Common myeloid progenitor, CD34-positive (primary cell): ENCODE measurements around the gene PLS3.

Experiments
- CTCF ChIA-PET: fragments of 350-600 bp; sonication (Branson Sonifier 250); formaldehyde crosslinking; loops from one replicate; lab custom pipeline; 2021; ENCODE audit warnings: antibody characterized with exemption; lab: Charles Lee
- POLR2A ChIA-PET: fragments of 350-600 bp; sonication (Branson Sonifier 250); formaldehyde crosslinking; loops from one replicate; lab custom pipeline; 2021; ENCODE audit warnings: antibody characterized with exemption; lab: Charles Lee
- DNase-seq, 3 donors: peaks; one replicate each; pipeline versions ENCODE4 v3.0.0 to v3.0.0-alpha.2; 2013
- H3K27ac ChIP-seq, 2 experiments: 1 replicate in 1 of 2; 2 replicates in 1 of 2; pipeline ENCODE4 v1.7.0; 2013; ENCODE audit warnings: inconsistent platforms in 2 of 2, low read length in 2 of 2, mild to moderate bottlenecking in 2 of 2, low read depth in 1 of 2, moderate library complexity in 1 of 2; ENCODE audit not compliant: severe bottlenecking in 2 of 2, insufficient read depth in 1 of 2, poor library complexity in 1 of 2
- H3K27me3 ChIP-seq, 5 experiments: replicated peaks in 2 of 5; 1 replicate in 3 of 5; 2 replicates in 2 of 5; pipeline versions ENCODE4 v1.6.1 to v1.7.0; 2013; ENCODE audit warnings: low read length in 4 of 5, mild to moderate bottlenecking in 2 of 5, moderate library complexity in 2 of 5, inconsistent platforms in 1 of 5; ENCODE audit not compliant: insufficient read depth in 5 of 5, control insufficient read depth in 4 of 5
- H3K36me3 ChIP-seq, 4 experiments: 1 replicate in 2 of 4; 2 replicates in 2 of 4; pipeline versions ENCODE4 v1.6.1 to v1.7.0; 2013; ENCODE audit warnings: low read length in 3 of 4, control low read depth in 1 of 4, mild to moderate bottlenecking in 1 of 4; ENCODE audit not compliant: control insufficient read depth in 4 of 4, insufficient read depth in 4 of 4
- H3K4me1 ChIP-seq, 4 experiments: 1 replicate in 3 of 4; 2 replicates in 1 of 4; pipeline versions ENCODE4 v1.6.1 to v1.7.1; 2013; ENCODE audit warnings: low read length in 3 of 4, mild to moderate bottlenecking in 3 of 4, control low read depth in 1 of 4, inconsistent platforms in 1 of 4, moderate library complexity in 1 of 4; ENCODE audit not compliant: control insufficient read depth in 4 of 4, insufficient read depth in 4 of 4; ENCODE audit errors: control extremely low read depth in 1 of 4
- H3K4me3 ChIP-seq, 7 experiments: 1 replicate in 4 of 7; 2 replicates in 3 of 7; pipeline versions ENCODE4 v1.5.1 to v1.7.0; 2013; ENCODE audit warnings: mild to moderate bottlenecking in 7 of 7, low read length in 6 of 7, moderate library complexity in 6 of 7, inconsistent platforms in 2 of 7, low read depth in 2 of 7, control low read depth in 1 of 7; ENCODE audit not compliant: insufficient read depth in 4 of 7, control insufficient read depth in 1 of 7; ENCODE audit errors: extremely low read depth in 1 of 7
- H3K9me3 ChIP-seq, 5 experiments: 1 replicate in 4 of 5; 2 replicates in 1 of 5; pipeline versions ENCODE4 v1.6.1 to v1.7.1; 2013; ENCODE audit warnings: low read length in 4 of 5, mild to moderate bottlenecking in 2 of 5, inconsistent platforms in 1 of 5, low read depth in 1 of 5, moderate library complexity in 1 of 5; ENCODE audit not compliant: control insufficient read depth in 4 of 5, insufficient read depth in 2 of 5; ENCODE audit errors: control extremely low read depth in 1 of 5
- WGBS: methylation state at CpG from one replicate; pipeline ENCODE4 v1.1.5; 2013; ENCODE audit not compliant: insufficient coverage; 5-methylcytosine and 5-hydroxymethylcytosine counted together

PLS3 gene

GRCh38 chrX:115696939-115697338, 136.0 kb downstream of the PLS3 start:
- no peak overlapping the region for H3K27ac ChIP-seq
- CTCF ChIA-PET, result no interaction called here
- DNase-seq, result no peak
- POLR2A ChIA-PET, result no interaction called here
- no peaks in the 10 kb centered on the region for H3K36me3 ChIP-seq
- no peaks in the 10 kb centered on the region for H3K9me3 ChIP-seq
- no peak overlapping the region for H3K4me3 ChIP-seq
- H3K4me1 ChIP-seq, result no peaks in the 10 kb centered on the region
- peaks cover 0 to 18% (median 0%) of the 10 kb centered on the region in 5 experiments for H3K27me3 ChIP-seq

GRCh38 chrX:115697806-115698205, 136.8 kb downstream of the PLS3 start:
- Histone ChIP-seq H3K27ac (no peak overlapping the region), H3K4me1 (no peaks in the 10 kb centered on the region), H3K27me3 (peaks cover 0 to 18% (median 0%) of the 10 kb centered on the region in 5 experiments), H3K4me3 (no peak overlapping the region), H3K9me3 (no peaks in the 10 kb centered on the region), H3K36me3 (no peaks in the 10 kb centered on the region)
- 100% methylated on average over 1 of the region's 2 CpGs for WGBS
- CTCF ChIA-PET, result no interaction called here
- POLR2A ChIA-PET, result no interaction called here
- no peak for DNase-seq
